ENCODE measurements around the gene ROMO1.
"Not testable (repeated sequence)": the region's sequence is repeated elsewhere in the genome, so short reads cannot be mapped to it uniquely, and the experiment has no call there.

The ROMO1 gene

GRCh38 chr20:35738410-35739179, 39.4 kb downstream of the ROMO1 start:
- H3K36me3 ChIP-seq (ENCODE audit: insufficient read depth, low read length) = peaks cover 42% of the 10 kb centered on the region
- H3K9me3 ChIP-seq (ENCODE audit: control insufficient read depth, insufficient read depth, low read length) = no peaks in the 10 kb centered on the region
- H3K9ac ChIP-seq (ENCODE audit: low read depth, low read length) = no peak overlapping the region
- peaks cover 7% of the 10 kb centered on the region; the same call in 1 of the 2 replicates for H3K4me1 ChIP-seq (ENCODE audit: insufficient read depth, low read length)

GRCh38 chr20:35739294-35740163, 40.3 kb downstream of the ROMO1 start:
- Histone ChIP-seq H3K9me3 (ENCODE audit: control insufficient read depth, insufficient read depth, low read length) (no peaks in the 10 kb centered on the region), H3K9ac (ENCODE audit: low read depth, low read length) (no peak overlapping the region), H3K36me3 (ENCODE audit: insufficient read depth, low read length) (peaks cover 34% of the 10 kb centered on the region), H3K4me1 (ENCODE audit: insufficient read depth, low read length) (peaks cover 8% of the 10 kb centered on the region; the same call in 1 of the 2 replicates)

- H3K4me1 ChIP-seq (ENCODE audit: insufficient read depth, low read length) = peaks cover 8% of the 10 kb centered on the region; the same call in 1 of the 2 replicates
- peaks cover 22% of the 10 kb centered on the region for H3K36me3 ChIP-seq (ENCODE audit: insufficient read depth, low read length)
- peak within 1 kb of the TSS; percentile 98 for H3K9ac ChIP-seq (ENCODE audit: low read depth, low read length)
- no peaks in the 10 kb centered on the region for H3K9me3 ChIP-seq (ENCODE audit: control insufficient read depth, insufficient read depth, low read length)
These were observed 42.9 kb downstream of the ROMO1 start, which contains the start of gene RBM39 for GRCh38 chr20:35741892-35742740. TSS of gene RBM39 (minus strand) at chr20:35742260. CDS start at chr20:35740874, 1,386 bp downstream.

- H3K9ac ChIP-seq (ENCODE audit: low read depth, low read length) = peak overlapping the region; percentile 98
- no peaks in the 10 kb centered on the region for H3K9me3 ChIP-seq (ENCODE audit: control insufficient read depth, insufficient read depth, low read length)
- peaks cover 8% of the 10 kb centered on the region; the same call in 1 of the 2 replicates for H3K4me1 ChIP-seq (ENCODE audit: insufficient read depth, low read length)
- H3K36me3 ChIP-seq (ENCODE audit: insufficient read depth, low read length) = peaks cover 21% of the 10 kb centered on the region
These were observed 43.7 kb downstream of the ROMO1 start for GRCh38 chr20:35742741-35743523.

- peaks cover 8% of the 10 kb centered on the region; the same call in 1 of the 2 replicates for H3K4me1 ChIP-seq (ENCODE audit: insufficient read depth, low read length)
- H3K36me3 ChIP-seq (ENCODE audit: insufficient read depth, low read length) = peaks cover 12% of the 10 kb centered on the region
- no peaks in the 10 kb centered on the region for H3K9me3 ChIP-seq (ENCODE audit: control insufficient read depth, insufficient read depth, low read length)
- peak overlapping the region; percentile 98; the same call in 1 of the 2 replicates for H3K9ac ChIP-seq (ENCODE audit: low read depth, low read length)
These were observed 44.7 kb downstream of the ROMO1 start for GRCh38 chr20:35743693-35744491.

- not testable (repeated sequence) for H3K9me3 ChIP-seq (ENCODE audit: control insufficient read depth, insufficient read depth, low read length); H3K4me1 ChIP-seq (ENCODE audit: insufficient read depth, low read length); H3K36me3 ChIP-seq (ENCODE audit: insufficient read depth, low read length); H3K9ac ChIP-seq (ENCODE audit: low read depth, low read length)
These were observed 45.3 kb downstream of the ROMO1 start for GRCh38 chr20:35744492-35744841.

Measured in ES-I3 (cell line).